Brain microvascular endothelial cell (primary cell): ENCODE results near the gene UTP11.

Experiments
- DNase-seq: peaks from one replicate; pipeline ENCODE4 v3.0.0-alpha.2; 2020
- H3K27ac ChIP-seq: fragments of 250-450 bp; sonication (Bioruptor Pico); 2 replicates; pipeline ENCODE4 v1.5.1; 2020; ENCODE audit warnings: mild to moderate bottlenecking, moderate library complexity
- H3K27me3 ChIP-seq: fragments of 250-450 bp; sonication (Bioruptor Pico); replicated peaks from 2 replicates; pipeline ENCODE4 v1.5.1; 2020; ENCODE audit warnings: mild to moderate bottlenecking
- H3K36me3 ChIP-seq: fragments of 250-450 bp; sonication (Bioruptor Pico); replicated peaks from 2 replicates; pipeline ENCODE4 v1.5.1; 2020; ENCODE audit warnings: mild to moderate bottlenecking
- H3K4me3 ChIP-seq: 2 replicates; pipeline ENCODE4 v1.5.1; 2011; ENCODE audit warnings: low read depth, mild to moderate bottlenecking, control low read depth, low read length, moderate library complexity
- in situ Hi-C: cut with HindIII; loops from 2 replicates; pipeline ENCODE4 v1.10.0; 2017; ENCODE audit warnings: low sequenced_read_pairs, low pct_ligation_motif_present
- TF ChIP-seq, protein P1 (sequence below): IDR thresholded peaks from 2 replicates; pipeline ENCODE4 v1.5.1; 2011; ENCODE audit warnings: low read depth, mild to moderate bottlenecking, moderate library complexity, low read length, control low read depth, inconsistent platforms; ENCODE audit errors: missing control alignments

The UTP11 gene

DNA sequence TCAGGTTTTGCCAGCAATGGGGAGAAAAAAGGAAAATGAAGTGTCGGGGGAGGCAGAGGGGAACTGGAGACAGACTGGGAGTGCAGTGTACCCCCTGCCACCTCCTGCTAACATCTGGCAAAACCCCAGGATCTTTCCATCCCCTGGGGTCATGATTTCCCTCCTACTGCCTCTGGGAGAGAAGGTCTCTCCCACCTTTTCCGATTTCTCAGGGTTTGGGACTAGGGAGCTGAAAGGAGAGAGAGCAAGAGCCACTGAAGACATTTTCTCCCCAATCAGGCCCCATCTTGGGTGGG is 12.4 kb upstream of the UTP11 start:
- in situ Hi-C loops, result no loop called here
- no peak for DNase-seq
- H3K4me3 ChIP-seq, result peak overlapping the region; percentile 32

DNA sequence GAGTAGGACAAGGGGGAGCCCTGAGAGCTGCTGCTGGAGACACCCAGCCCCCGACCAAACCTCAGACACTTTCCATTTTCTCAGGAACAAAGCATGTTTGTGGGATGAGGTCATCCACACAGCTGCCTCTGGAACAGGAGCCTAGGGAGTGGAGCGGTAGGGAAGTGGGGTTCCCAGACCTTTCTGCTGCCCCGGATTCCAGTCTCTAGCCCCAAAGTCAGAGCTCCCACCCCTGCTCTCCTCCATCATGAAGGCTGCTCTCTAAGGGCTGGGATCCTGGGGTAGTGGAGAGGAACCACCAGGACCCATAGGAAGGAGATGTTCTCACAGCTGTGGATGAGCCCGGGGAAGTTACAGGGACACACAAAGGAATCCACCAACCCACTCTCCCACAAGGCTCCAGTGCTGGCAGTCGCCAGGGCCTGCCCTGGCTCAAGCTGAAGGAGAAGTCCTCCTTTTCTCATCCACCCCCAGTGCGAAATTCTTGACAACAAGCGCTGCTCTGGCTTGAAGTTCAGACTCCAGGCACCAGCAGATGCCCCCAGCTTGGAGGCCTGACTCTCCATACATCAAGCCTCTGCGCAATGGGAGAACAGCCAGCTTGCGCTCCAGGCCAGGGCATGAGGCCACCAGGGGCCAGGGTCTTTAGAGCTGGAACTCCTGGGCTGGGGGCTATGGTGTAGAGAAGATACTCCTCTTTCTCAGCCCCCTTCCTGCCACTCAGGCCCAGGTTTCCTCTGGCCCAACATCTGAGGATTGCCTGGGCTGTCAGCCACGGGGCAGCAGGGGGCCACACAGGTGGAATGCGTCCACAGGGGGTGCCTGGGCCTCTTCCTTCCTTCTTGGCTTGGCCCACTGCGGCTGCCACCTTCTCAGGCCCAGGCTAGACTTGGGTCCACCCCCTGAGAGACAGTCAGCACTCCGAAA is 11.7 kb upstream of the UTP11 start:
- H3K27me3 ChIP-seq, result no peaks in the 10 kb centered on the region
- H3K4me3 ChIP-seq, result peak overlapping the region; percentile 32
- peak overlapping the region; percentile 97 for H3K27ac ChIP-seq
- TF ChIP-seq, protein P1, sequence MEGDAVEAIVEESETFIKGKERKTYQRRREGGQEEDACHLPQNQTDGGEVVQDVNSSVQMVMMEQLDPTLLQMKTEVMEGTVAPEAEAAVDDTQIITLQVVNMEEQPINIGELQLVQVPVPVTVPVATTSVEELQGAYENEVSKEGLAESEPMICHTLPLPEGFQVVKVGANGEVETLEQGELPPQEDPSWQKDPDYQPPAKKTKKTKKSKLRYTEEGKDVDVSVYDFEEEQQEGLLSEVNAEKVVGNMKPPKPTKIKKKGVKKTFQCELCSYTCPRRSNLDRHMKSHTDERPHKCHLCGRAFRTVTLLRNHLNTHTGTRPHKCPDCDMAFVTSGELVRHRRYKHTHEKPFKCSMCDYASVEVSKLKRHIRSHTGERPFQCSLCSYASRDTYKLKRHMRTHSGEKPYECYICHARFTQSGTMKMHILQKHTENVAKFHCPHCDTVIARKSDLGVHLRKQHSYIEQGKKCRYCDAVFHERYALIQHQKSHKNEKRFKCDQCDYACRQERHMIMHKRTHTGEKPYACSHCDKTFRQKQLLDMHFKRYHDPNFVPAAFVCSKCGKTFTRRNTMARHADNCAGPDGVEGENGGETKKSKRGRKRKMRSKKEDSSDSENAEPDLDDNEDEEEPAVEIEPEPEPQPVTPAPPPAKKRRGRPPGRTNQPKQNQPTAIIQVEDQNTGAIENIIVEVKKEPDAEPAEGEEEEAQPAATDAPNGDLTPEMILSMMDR, result no peak
- DNase-seq, result peak; percentile 88
- in situ Hi-C loops, result no loop called here
- peaks cover 36% of the 10 kb centered on the region for H3K36me3 ChIP-seq

More for the DNA sequence above, 12.4 kb upstream of the UTP11 start:
- no peaks in the 10 kb centered on the region for H3K27me3 ChIP-seq
- TF ChIP-seq, protein P1, result no peak
- peak overlapping the region; percentile 97 for H3K27ac ChIP-seq
- peaks cover 39% of the 10 kb centered on the region for H3K36me3 ChIP-seq

DNA sequence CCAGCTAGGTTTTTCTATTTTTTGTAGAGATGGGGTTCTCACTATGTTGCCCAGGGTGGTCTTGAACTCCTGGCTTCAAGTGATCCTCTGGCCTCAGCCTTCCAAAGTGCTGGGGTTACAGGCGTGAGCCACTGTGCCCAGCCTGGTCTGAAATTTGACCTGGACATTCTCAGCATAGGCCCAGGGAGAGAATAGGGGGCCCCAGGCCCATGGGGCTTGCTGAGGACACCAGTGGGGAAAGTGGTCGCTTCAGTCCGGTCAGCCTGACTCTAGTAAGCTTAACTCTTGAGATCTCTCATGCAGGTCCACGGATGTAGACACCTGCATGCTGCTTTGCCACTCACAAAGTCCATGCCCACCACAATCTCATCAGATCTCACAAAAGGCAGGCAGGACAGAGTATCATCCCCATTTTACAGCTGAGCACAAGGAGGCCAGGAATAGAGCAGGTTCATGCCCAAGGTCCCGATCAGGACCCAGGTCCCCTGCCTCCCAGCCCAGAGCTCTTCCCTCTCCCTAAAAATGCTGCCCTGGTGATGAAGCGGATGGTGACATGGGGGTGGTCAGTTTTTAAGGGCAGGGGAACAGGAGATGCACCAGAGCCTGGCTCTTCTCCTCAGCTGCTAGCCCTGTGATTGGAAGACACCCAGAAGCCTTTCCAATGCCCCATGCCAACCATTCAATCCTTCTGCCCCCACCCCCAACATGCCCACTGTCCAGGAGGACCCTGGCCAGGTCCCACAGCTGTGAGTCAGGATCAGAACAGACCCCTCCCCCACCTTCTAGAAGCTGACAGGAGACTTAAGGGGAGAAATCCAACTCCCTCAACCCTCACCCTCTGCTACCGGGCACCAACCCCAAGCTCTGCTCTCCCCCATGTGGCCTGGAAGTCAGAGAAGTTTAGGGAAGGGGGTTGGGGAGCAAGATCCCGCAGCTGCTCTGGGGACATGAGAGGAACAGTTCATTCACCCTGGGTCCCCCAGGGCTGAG is 9.0 kb upstream of the UTP11 start:
- peaks cover 12% of the 10 kb centered on the region for H3K36me3 ChIP-seq
- DNase-seq, result no peak
- peak overlapping the region; percentile 95 for H3K4me3 ChIP-seq
- H3K27ac ChIP-seq, result peak overlapping the region; percentile 18
- TF ChIP-seq, protein P1, result no peak
- in situ Hi-C loops, result no loop called here
- no peaks in the 10 kb centered on the region for H3K27me3 ChIP-seq

DNA sequence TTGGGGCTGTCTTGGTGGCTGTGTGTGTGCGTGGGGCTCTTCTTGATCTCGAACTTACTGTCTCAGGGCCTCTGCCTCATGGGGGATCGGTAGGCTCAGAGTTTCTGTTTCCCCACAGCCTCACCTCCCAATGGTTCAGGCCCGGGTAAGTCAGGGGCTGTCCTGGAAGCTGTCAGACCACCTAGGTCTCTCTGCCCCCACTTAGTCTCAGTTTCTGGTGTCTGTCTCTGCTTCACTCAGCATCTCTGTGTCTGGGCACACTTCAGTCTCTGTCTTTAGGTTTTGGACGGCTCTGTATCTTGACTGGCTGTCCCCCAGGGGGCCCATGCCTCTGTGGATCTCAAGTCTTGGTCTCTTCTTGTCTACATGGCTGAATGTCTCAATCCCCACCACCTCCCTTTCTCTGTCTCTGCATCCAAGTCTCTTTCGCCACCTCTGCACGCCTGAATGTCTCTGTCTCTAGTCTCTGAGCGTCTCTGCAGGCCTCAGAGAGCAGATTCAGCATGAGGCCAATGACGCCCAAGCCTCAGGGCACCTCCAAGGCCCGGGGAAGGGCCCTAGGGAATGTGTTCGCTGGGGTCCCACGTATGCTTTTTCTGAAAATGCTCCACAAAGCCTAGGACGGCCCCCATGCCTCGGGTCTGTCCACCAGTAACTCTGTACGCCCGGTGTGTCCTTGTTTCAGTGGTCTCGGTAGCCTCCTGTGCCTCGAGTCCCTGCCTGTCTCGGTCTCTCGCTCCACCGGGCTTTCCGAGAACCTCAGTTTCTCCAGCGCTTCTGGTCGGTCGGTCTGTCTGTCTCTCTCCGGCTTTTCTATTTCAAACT is 8.0 kb upstream of the UTP11 start:
- TF ChIP-seq, protein P1, result peak; percentile 31

More for the DNA sequence above, 8.0 kb upstream of the UTP11 start:
- Histone ChIP-seq H3K27me3 (no peaks in the 10 kb centered on the region), H3K36me3 (peaks cover 3% of the 10 kb centered on the region), H3K27ac (peak overlapping the region; percentile 18), H3K4me3 (peak overlapping the region; percentile 95)
- in situ Hi-C loops, result no loop called here
- DNase-seq, result no peak
